Muscle of leg (tissue), 11 donors: Measurements from ENCODE around the gene NEK6. TPM values are rescaled to one million over a fixed set of nuclear protein-coding genes. Genes with fewer than 3 reads are reported as not detected.

Experiments used
- DNase-seq: peaks from one replicate; pipeline ENCODE4 v3.0.0; 2013
- H3K27ac ChIP-seq: one replicate; pipeline ENCODE4 v1.5.1; 2013; ENCODE audit warnings: mild to moderate bottlenecking, low read length, control low read depth
- H3K27me3 ChIP-seq: one replicate; pipeline ENCODE4 v1.6.1; 2013; ENCODE audit warnings: low read length; ENCODE audit not compliant: control insufficient read depth, insufficient read depth
- H3K36me3 ChIP-seq: one replicate; pipeline ENCODE4 v1.6.1; 2013; ENCODE audit warnings: low read length; ENCODE audit not compliant: control insufficient read depth, insufficient read depth
- H3K4me1 ChIP-seq: one replicate; pipeline ENCODE4 v1.6.1; 2013; ENCODE audit warnings: low read length; ENCODE audit not compliant: control insufficient read depth, insufficient read depth
- H3K4me3 ChIP-seq: one replicate; pipeline ENCODE4 v1.5.1; 2013; ENCODE audit warnings: low read length, control low read depth
- H3K9me3 ChIP-seq: replicated peaks from 2 replicates; pipeline ENCODE4 v1.6.1; 2013; ENCODE audit warnings: low read depth, low read length; ENCODE audit not compliant: control insufficient read depth
- WGBS: methylation state at CpG from one replicate; pipeline ENCODE4 v1.1.5; 2013; ENCODE audit warnings: missing lambda C conversion rate; ENCODE audit not compliant: insufficient coverage; 5-methylcytosine and 5-hydroxymethylcytosine counted together
- polyA plus RNA-seq, 8 donors: library from polyadenylated mRNA; unstranded; fragments of 120-200 nt; gene quantifications; one replicate each; pipeline versions ENCODE4 v1.2.1 to v1.2.3, GENCODE V29; 2013; ENCODE audit warnings: inconsistent platforms in 1 of 8, low replicate concordance in 1 of 8; ENCODE audit not compliant: insufficient read length in 8 of 8, insufficient read depth in 1 of 8
- total RNA-seq: library from RNA; stranded (reverse); fragments of 120-200 nt; gene quantifications from one replicate; pipeline ENCODE4 v1.2.4, GENCODE V29; 2013

NEK6 gene
- total and polyA plus RNA-seq, 9 donors: 17.7 to 52.6 (median 39.9) TPM

DNA sequence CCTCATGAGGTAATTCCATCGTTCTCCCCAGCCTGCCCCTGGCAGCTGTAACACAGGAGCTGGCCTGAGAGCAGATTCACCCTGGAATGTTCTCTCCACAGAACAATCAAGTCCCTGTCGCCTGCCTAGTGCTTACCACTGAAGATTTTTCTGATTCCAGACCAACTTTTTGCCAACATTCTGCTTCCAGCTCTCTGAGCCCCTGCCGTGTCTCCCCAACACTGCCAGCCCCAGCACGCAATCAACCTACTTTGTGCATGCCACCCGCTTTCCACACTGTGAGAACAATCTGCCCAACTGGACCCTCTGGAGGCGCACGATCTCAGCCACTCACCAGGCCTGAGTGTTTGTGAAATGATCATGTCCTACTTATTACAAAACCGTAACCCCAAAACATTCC lies 94.9 kb downstream of the NEK6 start:
- Histone ChIP-seq H3K36me3 (peaks cover 94% of the 10 kb centered on the region), H3K9me3 (no peaks in the 10 kb centered on the region)
- 60% methylated on average over 6 of the region's 8 CpGs for WGBS

DNA sequence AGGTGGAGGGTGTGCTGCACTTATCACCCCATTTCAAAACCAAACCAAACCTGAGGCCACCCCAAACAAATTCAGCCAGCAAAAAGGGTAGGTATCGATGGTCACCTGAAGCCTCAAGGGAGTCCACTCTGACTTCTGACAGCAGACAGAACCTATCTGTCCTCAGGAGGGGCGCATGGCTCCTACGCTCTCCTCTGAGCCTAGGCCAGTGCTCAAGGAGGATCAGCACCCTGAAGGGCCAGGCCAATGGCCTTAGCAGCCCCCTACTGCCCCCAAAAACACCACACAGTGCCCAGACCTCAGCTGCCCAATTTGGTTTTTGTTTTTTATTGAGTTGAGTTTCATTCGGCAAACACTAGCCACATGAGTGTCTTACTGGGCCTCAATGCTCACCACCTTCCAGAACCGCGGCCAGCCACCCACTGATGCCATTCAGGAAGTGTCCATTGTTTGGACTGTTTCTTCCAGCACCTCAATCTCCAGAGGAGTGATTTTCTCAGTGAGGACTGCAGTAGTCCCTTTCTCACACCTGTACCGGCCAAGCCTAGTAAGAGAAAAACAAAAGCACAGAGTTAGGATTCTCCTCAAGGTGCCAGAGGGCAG lies 95.5 kb downstream of the NEK6 start:
- H3K9me3 ChIP-seq: no peaks in the 10 kb centered on the region
- H3K4me1 ChIP-seq: peaks cover 26% of the 10 kb centered on the region
- H3K27ac ChIP-seq: peak overlapping the region; percentile 31
- 93% methylated on average over 5 of the region's 7 CpGs for WGBS
- peaks cover 91% of the 10 kb centered on the region for H3K36me3 ChIP-seq
- H3K4me3 ChIP-seq: no peak overlapping the region
- H3K27me3 ChIP-seq: no peaks in the 10 kb centered on the region
- DNase-seq: no peak

More for the DNA sequence above, 94.9 kb downstream of the NEK6 start:
- H3K4me1 ChIP-seq: peaks cover 22% of the 10 kb centered on the region
- DNase-seq: no peak
- H3K27me3 ChIP-seq: no peaks in the 10 kb centered on the region
- no peak overlapping the region for H3K4me3 ChIP-seq
- peak overlapping the region; percentile 13 for H3K27ac ChIP-seq

- peaks cover 85% of the 10 kb centered on the region for H3K36me3 ChIP-seq
- H3K27me3 ChIP-seq: no peaks in the 10 kb centered on the region
- no peaks in the 10 kb centered on the region for H3K9me3 ChIP-seq
- WGBS: 22% methylated on average over 3 of the region's 4 CpGs
- peak; percentile 57 for DNase-seq
- no peak overlapping the region for H3K4me3 ChIP-seq
- peaks cover 26% of the 10 kb centered on the region for H3K4me1 ChIP-seq
- peak overlapping the region; percentile 31 for H3K27ac ChIP-seq
Observed at GRCh38 chr9:124353811-124354274, 96.1 kb downstream of the NEK6 start.

DNA sequence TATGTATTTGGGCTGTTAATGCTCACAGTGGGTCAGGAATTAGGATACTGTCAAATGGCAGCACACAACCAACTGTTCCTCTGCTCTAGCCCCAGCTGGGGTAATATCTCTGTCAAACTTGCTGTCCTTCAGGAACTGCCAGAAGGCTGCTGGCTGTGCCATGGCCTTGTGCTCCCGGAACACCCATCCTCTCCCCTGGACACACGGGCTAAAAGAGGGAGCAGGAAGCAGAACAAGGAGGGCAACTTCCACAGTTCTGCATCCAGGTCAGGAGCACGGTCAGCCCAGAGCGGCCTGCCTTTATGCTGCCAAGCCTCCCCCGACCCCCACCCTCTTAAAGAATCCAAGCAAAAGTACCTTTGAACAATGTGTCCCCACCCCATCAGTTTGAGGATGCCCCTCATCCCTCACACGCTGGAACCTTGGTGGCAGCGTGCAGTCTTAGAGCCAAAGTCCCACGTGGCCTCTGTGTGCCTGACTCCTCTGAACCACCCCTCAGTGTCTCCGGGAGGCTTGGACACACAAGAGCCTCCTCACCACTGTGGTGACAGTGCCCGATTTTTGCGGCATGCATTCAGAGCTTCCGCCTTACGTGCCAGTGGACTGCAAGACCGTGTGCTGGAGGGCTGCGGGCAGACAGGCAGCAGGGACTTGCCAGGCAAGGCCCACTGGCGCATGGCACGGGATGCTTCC lies 96.7 kb downstream of the NEK6 start:
- no peaks in the 10 kb centered on the region for H3K27me3 ChIP-seq
- peaks cover 80% of the 10 kb centered on the region for H3K36me3 ChIP-seq
- H3K4me1 ChIP-seq: peaks cover 26% of the 10 kb centered on the region
- no peak overlapping the region for H3K4me3 ChIP-seq
- no peak for DNase-seq
- no peaks in the 10 kb centered on the region for H3K9me3 ChIP-seq
- no peak overlapping the region for H3K27ac ChIP-seq
- 89% methylated on average over 15 of the region's 17 CpGs for WGBS

DNA sequence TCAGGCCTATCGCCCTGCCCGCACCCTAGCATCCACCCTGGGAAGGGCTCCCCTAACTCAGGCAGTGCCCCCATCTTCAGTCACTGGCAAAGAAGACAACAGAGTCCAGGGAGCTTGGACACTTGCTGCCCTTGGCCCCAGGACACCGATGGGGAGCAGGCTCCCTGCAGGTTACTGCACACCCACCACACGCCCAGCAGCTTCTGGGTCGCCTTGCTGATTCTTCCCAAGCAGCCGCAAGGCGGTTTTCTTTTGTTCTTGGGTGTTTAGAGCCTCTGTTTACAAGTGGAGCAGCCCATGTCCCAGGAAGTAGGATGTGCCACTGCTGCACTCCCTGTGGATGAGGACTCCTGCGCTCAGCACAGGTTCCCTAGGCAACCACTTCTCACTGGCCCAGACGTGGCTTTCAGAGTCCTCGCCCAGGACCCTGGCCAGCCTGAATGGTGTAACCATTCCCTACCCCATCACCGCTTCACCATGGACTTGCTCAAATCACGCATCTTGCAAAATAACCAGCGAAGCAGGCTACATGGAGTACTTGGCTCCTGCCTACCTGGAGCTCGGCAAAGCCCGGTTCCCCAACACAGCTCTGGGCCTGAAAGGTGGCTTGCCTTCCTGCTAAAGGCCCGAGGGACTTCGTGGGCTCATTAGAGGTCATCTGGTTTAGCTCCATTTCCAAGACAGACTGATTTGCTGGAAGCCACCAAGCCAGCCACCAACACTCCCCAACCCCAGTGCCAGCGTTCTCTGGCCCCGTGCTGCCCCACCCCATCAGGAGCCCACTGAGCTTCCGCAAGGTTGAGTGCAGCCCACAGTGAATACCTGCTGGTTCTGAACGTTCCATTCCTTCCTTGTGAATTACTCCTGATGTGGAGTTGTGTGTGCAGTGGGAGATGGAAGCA lies 97.5 kb downstream of the NEK6 start:
- Histone ChIP-seq H3K27me3 (no peaks in the 10 kb centered on the region), H3K4me3 (no peak overlapping the region), H3K9me3 (no peaks in the 10 kb centered on the region), H3K36me3 (peaks cover 75% of the 10 kb centered on the region), H3K27ac (no peak overlapping the region), H3K4me1 (peaks cover 26% of the 10 kb centered on the region)
- 87% methylated on average over 16 of the region's 21 CpGs for WGBS
- no peak for DNase-seq

DNA sequence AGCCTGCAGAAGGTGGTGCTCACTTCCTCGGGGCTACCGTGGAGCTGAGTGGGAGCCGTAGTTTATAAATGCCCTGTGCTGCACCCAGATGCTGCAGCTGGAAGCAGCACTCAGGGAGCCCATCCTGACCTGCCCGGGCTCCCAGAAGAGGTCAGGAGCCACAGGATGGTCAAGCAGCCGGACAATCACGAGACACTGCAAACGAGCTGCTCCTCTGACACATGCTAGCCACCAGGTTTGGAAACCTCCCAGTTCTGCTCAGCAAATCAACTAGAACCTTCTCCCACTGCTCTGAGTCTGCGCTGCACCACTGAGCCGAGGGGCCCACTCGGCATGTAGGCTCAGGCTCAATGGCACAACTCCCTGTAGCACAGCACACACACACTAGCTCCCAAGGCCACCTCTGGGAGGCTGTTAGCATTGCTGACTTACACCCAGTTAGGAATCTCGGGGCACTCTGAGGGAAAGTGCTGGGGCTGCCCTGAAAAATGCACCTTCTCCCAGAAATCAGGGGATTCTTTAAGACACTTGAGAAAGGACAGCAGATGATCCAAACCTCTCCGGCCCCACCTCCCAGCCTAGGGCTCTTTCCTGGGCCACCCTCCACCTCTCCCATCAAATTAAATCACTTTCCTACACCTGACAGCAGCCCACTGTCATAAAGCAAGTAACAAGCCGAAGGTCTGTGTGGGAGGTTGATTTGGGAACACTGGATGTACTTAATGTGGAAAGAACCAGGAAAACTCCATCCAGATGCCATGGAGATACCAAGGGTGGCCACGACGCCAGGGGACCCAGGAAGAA lies 98.4 kb downstream of the NEK6 start:
- 90% methylated on average over 12 of the region's 15 CpGs for whole genome bisulfite sequencing
- Histone ChIP-seq H3K4me3 (no peak overlapping the region), H3K27me3 (no peaks in the 10 kb centered on the region), H3K36me3 (peaks cover 68% of the 10 kb centered on the region), H3K27ac (no peak overlapping the region), H3K9me3 (no peaks in the 10 kb centered on the region), H3K4me1 (peaks cover 23% of the 10 kb centered on the region)
- DNase-seq: no peak

- H3K27me3 ChIP-seq: no peaks in the 10 kb centered on the region
- H3K4me1 ChIP-seq: peaks cover 23% of the 10 kb centered on the region
- DNase-seq: no peak
- WGBS: 94% methylated on average over 15 of the region's 19 CpGs
- H3K27ac ChIP-seq: no peak overlapping the region
- H3K4me3 ChIP-seq: no peak overlapping the region
- H3K36me3 ChIP-seq: peaks cover 62% of the 10 kb centered on the region
- no peaks in the 10 kb centered on the region for H3K9me3 ChIP-seq
Observed at GRCh38 chr9:124356745-124357390, 99.1 kb downstream of the NEK6 start.

DNA sequence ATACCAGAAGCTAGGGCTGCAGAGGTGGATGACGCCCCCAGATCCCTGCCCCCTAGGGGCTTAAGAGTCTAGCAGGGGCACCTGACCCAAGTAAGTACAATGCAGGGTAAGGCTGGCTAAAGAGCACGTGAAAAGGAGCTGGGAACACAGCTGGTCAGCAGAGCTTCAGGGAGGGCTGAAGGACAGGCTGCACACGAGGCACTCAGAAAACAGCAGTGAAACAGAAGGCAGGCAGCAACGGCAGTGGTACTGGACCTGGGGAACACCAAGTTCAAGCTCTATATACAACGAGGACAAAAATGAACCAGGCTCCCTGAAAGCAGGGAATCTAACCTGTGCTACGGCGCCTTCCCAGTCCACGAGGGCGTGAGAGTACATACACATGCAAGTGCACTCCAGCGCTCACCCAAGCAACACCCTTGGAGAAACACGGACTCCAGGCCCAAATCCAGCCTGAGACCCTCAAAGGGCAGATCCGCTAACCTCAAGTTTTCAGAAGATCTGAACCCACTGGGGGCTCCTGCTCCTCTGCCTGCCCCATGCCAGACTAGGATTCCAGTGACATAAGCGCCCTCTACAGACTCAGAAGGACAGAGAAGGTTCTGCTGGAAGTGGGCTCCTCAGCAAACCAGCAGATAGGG lies 100.1 kb downstream of the NEK6 start:
- 75% methylated on average over 12 of the region's 13 CpGs for whole genome bisulfite sequencing
- Histone ChIP-seq H3K9me3 (no peaks in the 10 kb centered on the region), H3K36me3 (peaks cover 54% of the 10 kb centered on the region), H3K27ac (no peak overlapping the region), H3K4me1 (peaks cover 14% of the 10 kb centered on the region), H3K4me3 (no peak overlapping the region), H3K27me3 (no peaks in the 10 kb centered on the region)
- DNase-seq: no peak

GRCh38 chr9:124358631-124359030 lies 100.9 kb downstream of the NEK6 start:
- DNase-seq: no peak
- Histone ChIP-seq H3K4me1 (peaks cover 7% of the 10 kb centered on the region), H3K36me3 (peaks cover 52% of the 10 kb centered on the region), H3K4me3 (no peak overlapping the region), H3K27ac (no peak overlapping the region), H3K27me3 (no peaks in the 10 kb centered on the region), H3K9me3 (no peaks in the 10 kb centered on the region)
- WGBS: 92% methylated on average over 12 of the region's 13 CpGs
